Naive thymus-derived CD8-positive, alpha-beta T cell (primary cell): ENCODE measurements around the gene ENPP5. TPM values are rescaled to one million over a fixed set of nuclear protein-coding genes. Genes with fewer than 3 reads are reported as not detected.

Experiments used
- ATAC-seq, 2 donors: fragments of 150-1000 bp; cut with Tn5 transposase in 1 of 2; sonication (Bioruptor Pico), chemical (Tn5 transposase) in 1 of 2; 1 replicate in 1 of 2; 2 replicates in 1 of 2; pipeline ENCODE4 v1.10.0; 2021; ENCODE audit warnings: mild to moderate bottlenecking in 2 of 2, moderate library complexity in 2 of 2
- POLR2A ChIA-PET: fragments of 350-600 bp; sonication (Branson Sonifier 250); formaldehyde crosslinking; loops from one replicate; lab custom pipeline; 2021; ENCODE audit warnings: antibody characterized with exemption; lab: Charles Lee
- DNase-seq, 10 donors: peaks; one replicate each; pipeline versions ENCODE4 v3.0.0 to v3.0.0-alpha.2; 2020 to 2022
- H3K27ac Mint-ChIP-seq, 10 donors: one replicate each; pipeline ENCODE4 v1.8.0; 2020 to 2022; ENCODE audit warnings: mild to moderate bottlenecking in 10 of 10, mixed read lengths in 10 of 10, moderate library complexity in 4 of 10, inconsistent platforms in 1 of 10
- H3K27me3 Mint-ChIP-seq, 5 donors: one replicate each; pipeline ENCODE4 v1.8.0; 2021 to 2022; ENCODE audit warnings: mixed read lengths in 5 of 5
- H3K36me3 Mint-ChIP-seq, 3 donors: one replicate each; pipeline ENCODE4 v1.8.0; 2020 to 2022; ENCODE audit warnings: mixed read lengths in 3 of 3, mild to moderate bottlenecking in 2 of 3, inconsistent platforms in 1 of 3
- H3K4me1 Mint-ChIP-seq, 4 donors: one replicate each; pipeline ENCODE4 v1.8.0; 2021 to 2022; ENCODE audit warnings: mixed read lengths in 4 of 4
- H3K4me3 Mint-ChIP-seq, 10 donors: one replicate each; pipeline ENCODE4 v1.8.0; 2020 to 2022; ENCODE audit warnings: mild to moderate bottlenecking in 10 of 10, mixed read lengths in 10 of 10, moderate library complexity in 6 of 10, inconsistent platforms in 1 of 10
- H3K9me3 Mint-ChIP-seq, 9 donors: one replicate each; pipeline ENCODE4 v1.8.0; 2020 to 2022; ENCODE audit warnings: mixed read lengths in 9 of 9, mild to moderate bottlenecking in 3 of 9, inconsistent platforms in 1 of 9, moderate library complexity in 1 of 9
- polyA plus RNA-seq, 3 donors: library from polyadenylated mRNA; unstranded; fragments of 300-500 nt; fragmentation: Illumina TruSeq; gene quantifications; one replicate each; pipeline ENCODE4 v1.2.3, GENCODE V29; 2021
- total RNA-seq, 8 experiments: library from RNA in 2 of 8; stranded (reverse) in 2 of 8; gene quantifications; one replicate each; pipeline ENCODE4 v1.2.3 and lab custom pipeline; 2021 to 2026

Gene ENPP5, protein sequence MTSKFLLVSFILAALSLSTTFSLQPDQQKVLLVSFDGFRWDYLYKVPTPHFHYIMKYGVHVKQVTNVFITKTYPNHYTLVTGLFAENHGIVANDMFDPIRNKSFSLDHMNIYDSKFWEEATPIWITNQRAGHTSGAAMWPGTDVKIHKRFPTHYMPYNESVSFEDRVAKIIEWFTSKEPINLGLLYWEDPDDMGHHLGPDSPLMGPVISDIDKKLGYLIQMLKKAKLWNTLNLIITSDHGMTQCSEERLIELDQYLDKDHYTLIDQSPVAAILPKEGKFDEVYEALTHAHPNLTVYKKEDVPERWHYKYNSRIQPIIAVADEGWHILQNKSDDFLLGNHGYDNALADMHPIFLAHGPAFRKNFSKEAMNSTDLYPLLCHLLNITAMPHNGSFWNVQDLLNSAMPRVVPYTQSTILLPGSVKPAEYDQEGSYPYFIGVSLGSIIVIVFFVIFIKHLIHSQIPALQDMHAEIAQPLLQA
- total RNA-seq (1 to 10 TPM; 1.1 to 1.2 TPM), polyA plus RNA-seq (1 to 10 TPM; 1.4 to 9.4 (median 1.6) TPM), total RNA-seq (lab: John Stamatoyannopoulos, UW) (0 to 1.5 (median 1.4) reads per million in 6 experiments)

GRCh38 chr6:46170357-46171289, at the start of gene ENPP5:
Gene ENPP5, minus strand, starts transcription at chr6:46170980. Its CDS starts 2,718 bp downstream, at chr6:46168262.
- Mint-ChIP-seq H3K27ac (peak within 1 kb of the TSS in 9 of 10 donors; percentile 8 to 78 (median 46)), H3K27me3 (peaks cover 0 to 7% (median 4%) of the 10 kb centered on the region in 5 donors)
- POLR2A ChIA-PET = interaction anchor here (0.7 to 1.2 kb wide), 4 partner anchors 11 to 159 kb away, joined by 3 to 4 read pairs (median 4); partner anchors contain the start of gene ENPP4

DNA sequence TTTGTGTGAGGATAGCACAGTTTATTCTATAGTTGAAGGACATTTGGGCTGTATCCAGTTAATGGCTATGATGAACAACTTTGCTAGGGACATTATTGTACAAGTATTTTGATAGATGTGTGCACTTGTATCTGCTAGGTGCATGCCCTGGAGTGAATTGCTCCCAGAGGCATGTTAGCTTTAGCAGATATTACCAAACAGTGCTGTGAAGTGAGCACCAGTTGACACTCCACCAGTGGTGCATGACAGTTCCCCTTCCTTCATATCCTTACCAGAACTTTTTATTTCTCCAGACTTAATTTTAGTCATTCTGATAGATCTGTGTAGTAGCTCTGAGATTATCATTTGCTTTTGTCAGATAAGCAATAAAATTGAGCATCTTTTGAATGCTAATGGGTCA, 48.9 kb upstream of the ENPP5 start:
- Mint-ChIP-seq H3K4me3 (no peak overlapping the region), H3K4me1 (peaks cover 0 to 18% (median 0%) of the 10 kb centered on the region in 4 donors), H3K27me3 (peaks cover 0 to 13% (median 0%) of the 10 kb centered on the region in 5 donors), H3K36me3 (no peaks in the 10 kb centered on the region), H3K9me3 (no peaks in the 10 kb centered on the region), H3K27ac (no peak overlapping the region)
- ATAC-seq (no peak), DNase-seq (no peak)
- POLR2A ChIA-PET = no interaction called here

More at GRCh38 chr6:46170357-46171289, at the start of gene ENPP5:
- DNase-seq (peak; percentile 61 to 89 (median 76)), ATAC-seq (peak; percentile 99)
- peaks cover 6 to 23% (median 19%) of the 10 kb centered on the region in 4 donors for H3K4me1 Mint-ChIP-seq
- peak within 1 kb of the TSS; percentile 83 to 94 (median 88) for H3K4me3 Mint-ChIP-seq
- H3K36me3 Mint-ChIP-seq = no peaks in the 10 kb centered on the region
- no peaks in the 10 kb centered on the region for H3K9me3 Mint-ChIP-seq

GRCh38 chr6:46218457-46218856, 47.7 kb upstream of the ENPP5 start:
- Mint-ChIP-seq H3K27ac (no peak overlapping the region), H3K27me3 (peaks cover 0 to 13% (median 0%) of the 10 kb centered on the region in 5 donors), H3K4me3 (no peak overlapping the region), H3K9me3 (peaks cover 0 to under 1% (median 0%) of the 10 kb centered on the region in 9 donors), H3K4me1 (peaks cover 0 to 18% (median 0%) of the 10 kb centered on the region in 4 donors), H3K36me3 (no peaks in the 10 kb centered on the region)
- DNase-seq (no peak), ATAC-seq (no peak)
- POLR2A ChIA-PET = no interaction called here

GRCh38 chr6:46217671-46218131, 46.9 kb upstream of the ENPP5 start:
- Mint-ChIP-seq H3K4me1 (peaks cover 0 to 18% (median 0%) of the 10 kb centered on the region in 4 donors), H3K27ac (no peak overlapping the region), H3K27me3 (peaks cover 0 to 9% (median 0%) of the 10 kb centered on the region in 5 donors), H3K36me3 (no peaks in the 10 kb centered on the region), H3K9me3 (peaks cover 0 to 2% (median 0%) of the 10 kb centered on the region in 9 donors), H3K4me3 (no peak overlapping the region)
- POLR2A ChIA-PET = no interaction called here
- DNase-seq (no peak), ATAC-seq (no peak)

DNA sequence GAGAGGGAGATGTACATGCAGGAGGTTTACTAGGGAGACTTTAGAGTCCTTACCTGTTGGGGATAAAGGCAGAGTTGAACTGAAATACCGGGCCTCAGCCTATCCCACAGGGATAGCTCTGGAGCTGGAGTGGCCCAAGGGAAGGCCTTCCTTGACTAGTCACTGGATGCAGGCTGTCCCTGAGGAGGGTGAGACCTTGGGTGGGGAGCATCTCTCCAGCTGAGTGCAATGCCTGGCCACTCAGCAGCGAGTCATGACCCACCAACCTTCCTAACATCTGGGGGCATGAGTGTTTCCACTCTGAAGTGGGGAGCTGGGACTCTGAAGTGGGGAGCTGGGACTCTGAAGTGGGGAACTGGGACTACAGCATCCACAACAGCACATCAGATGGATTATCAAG, 46.1 kb upstream of the ENPP5 start:
- H3K27ac Mint-ChIP-seq = no peak overlapping the region
- ATAC-seq = no peak
- H3K27me3 Mint-ChIP-seq = peaks cover 0 to 6% (median 0%) of the 10 kb centered on the region in 5 donors

GRCh38 chr6:46215777-46216176, 45.0 kb upstream of the ENPP5 start:
- no peak for DNase-seq
- Mint-ChIP-seq H3K4me3 (no peak overlapping the region), H3K4me1 (peaks cover 0 to 14% (median 0%) of the 10 kb centered on the region in 4 donors), H3K9me3 (peaks cover 0 to 2% (median 0%) of the 10 kb centered on the region in 9 donors), H3K36me3 (no peaks in the 10 kb centered on the region), H3K27ac (no peak overlapping the region), H3K27me3 (peaks cover 0 to 6% (median 0%) of the 10 kb centered on the region in 5 donors)
- no peak for ATAC-seq
- POLR2A ChIA-PET = no interaction called here

More for the DNA sequence above, 46.1 kb upstream of the ENPP5 start:
- Mint-ChIP-seq H3K4me3 (no peak overlapping the region), H3K36me3 (no peaks in the 10 kb centered on the region), H3K4me1 (peaks cover 0 to 18% (median 0%) of the 10 kb centered on the region in 4 donors), H3K9me3 (peaks cover 0 to 2% (median 0%) of the 10 kb centered on the region in 9 donors)
- DNase-seq = no peak
- POLR2A ChIA-PET = no interaction called here

- DNase-seq (no peak), ATAC-seq (no peak)
- Mint-ChIP-seq H3K27ac (no peak overlapping the region), H3K9me3 (peaks cover 0 to 2% (median 0%) of the 10 kb centered on the region in 9 donors), H3K27me3 (peaks cover 0 to 6% (median 0%) of the 10 kb centered on the region in 5 donors), H3K36me3 (no peaks in the 10 kb centered on the region), H3K4me1 (peaks cover 0 to 9% (median 0%) of the 10 kb centered on the region in 4 donors), H3K4me3 (no peak overlapping the region)
- POLR2A ChIA-PET = no interaction called here
Observed at GRCh38 chr6:46215213-46215612, 44.4 kb upstream of the ENPP5 start.

GRCh38 chr6:46211917-46212316, 41.1 kb upstream of the ENPP5 start:
- Mint-ChIP-seq H3K27me3 (peaks cover 0 to 11% (median 2%) of the 10 kb centered on the region in 5 donors), H3K36me3 (no peaks in the 10 kb centered on the region), H3K4me3 (no peak overlapping the region), H3K9me3 (peaks cover 0 to 2% (median 0%) of the 10 kb centered on the region in 9 donors), H3K4me1 (no peaks in the 10 kb centered on the region), H3K27ac (no peak overlapping the region)
- POLR2A ChIA-PET = no interaction called here
- no peak for DNase-seq
- no peak for ATAC-seq

DNA sequence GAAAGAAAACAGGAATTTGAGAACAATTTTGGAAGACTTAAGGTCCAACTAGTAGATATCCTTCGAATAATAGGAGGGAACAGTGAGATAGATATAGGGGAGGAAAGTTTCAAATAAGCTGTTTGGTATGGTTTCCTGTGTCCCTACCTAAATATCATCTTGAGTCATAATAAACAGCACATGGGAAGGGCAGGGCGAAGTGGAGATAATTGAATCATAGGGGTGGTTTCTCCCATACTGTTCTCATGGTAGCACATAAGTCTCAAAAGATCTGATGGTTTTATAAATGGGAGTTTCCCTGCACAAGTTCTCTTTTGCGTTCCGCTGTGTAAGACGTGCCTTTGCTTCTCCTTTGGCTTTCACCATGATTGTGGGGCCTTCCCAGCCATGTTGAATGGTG, 39.5 kb upstream of the ENPP5 start:
- peaks cover 0 to 2% (median 0%) of the 10 kb centered on the region in 9 donors for H3K9me3 Mint-ChIP-seq
- H3K27me3 Mint-ChIP-seq = peaks cover 0 to 11% (median 4%) of the 10 kb centered on the region in 5 donors
- no peaks in the 10 kb centered on the region for H3K36me3 Mint-ChIP-seq
- DNase-seq (no peak), ATAC-seq (no peak)
- H3K4me3 Mint-ChIP-seq = no peak overlapping the region
- no peaks in the 10 kb centered on the region for H3K4me1 Mint-ChIP-seq
- no peak overlapping the region for H3K27ac Mint-ChIP-seq
- POLR2A ChIA-PET = no interaction called here

GRCh38 chr6:46208303-46208702, 37.5 kb upstream of the ENPP5 start:
- DNase-seq = no peak
- POLR2A ChIA-PET = no interaction called here
- Mint-ChIP-seq H3K4me3 (no peak overlapping the region), H3K36me3 (no peaks in the 10 kb centered on the region), H3K27me3 (peaks cover 2 to 8% (median 5%) of the 10 kb centered on the region in 5 donors), H3K4me1 (no peaks in the 10 kb centered on the region), H3K9me3 (no peaks in the 10 kb centered on the region), H3K27ac (no peak overlapping the region)
- ATAC-seq = no peak

GRCh38 chr6:46207174-46207573, 36.4 kb upstream of the ENPP5 start:
- no peak for ATAC-seq
- Mint-ChIP-seq H3K27me3 (peaks cover 2 to 8% (median 5%) of the 10 kb centered on the region in 5 donors), H3K4me1 (no peaks in the 10 kb centered on the region), H3K36me3 (no peaks in the 10 kb centered on the region), H3K4me3 (no peak overlapping the region), H3K9me3 (peaks cover 0 to 4% (median 0%) of the 10 kb centered on the region in 9 donors), H3K27ac (no peak overlapping the region)
- no peak for DNase-seq
- POLR2A ChIA-PET = no interaction called here
